ENCODE results near the gene KLHL28. TPM values are rescaled to one million over a fixed set of nuclear protein-coding genes. Genes with fewer than 3 reads are reported as not detected.

The KLHL28 gene
- total RNA-seq, 1 donor from 2014 or later, result 14.3 TPM

DNA sequence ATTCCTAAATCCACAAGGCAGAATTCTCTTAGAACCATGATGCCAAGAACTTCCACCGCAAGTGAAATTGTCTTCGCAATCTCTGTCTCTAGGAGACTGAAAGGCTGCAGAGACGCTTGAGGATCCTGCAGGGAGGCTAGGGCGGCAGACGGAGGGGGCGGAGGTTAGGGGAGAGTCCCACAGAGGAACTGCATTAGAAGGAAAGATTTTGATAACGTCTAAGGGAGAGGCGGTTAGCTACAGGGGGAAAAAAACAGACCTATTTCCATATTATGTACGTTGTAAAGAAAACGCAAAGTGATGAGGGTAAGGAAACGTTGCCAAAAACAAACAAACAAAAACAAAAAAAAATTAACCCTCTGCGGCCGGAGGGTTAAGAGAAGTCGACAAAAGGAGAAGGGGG lies 595 bp downstream of the KLHL28 start:
- peak; percentile 56 for DNase-seq (ENCODE audit: low spot score)
- H3K36me3 Mint-ChIP-seq (ENCODE audit: low read depth, unreplicated experiment), result peaks cover 6% of the 10 kb centered on the region

DNA sequence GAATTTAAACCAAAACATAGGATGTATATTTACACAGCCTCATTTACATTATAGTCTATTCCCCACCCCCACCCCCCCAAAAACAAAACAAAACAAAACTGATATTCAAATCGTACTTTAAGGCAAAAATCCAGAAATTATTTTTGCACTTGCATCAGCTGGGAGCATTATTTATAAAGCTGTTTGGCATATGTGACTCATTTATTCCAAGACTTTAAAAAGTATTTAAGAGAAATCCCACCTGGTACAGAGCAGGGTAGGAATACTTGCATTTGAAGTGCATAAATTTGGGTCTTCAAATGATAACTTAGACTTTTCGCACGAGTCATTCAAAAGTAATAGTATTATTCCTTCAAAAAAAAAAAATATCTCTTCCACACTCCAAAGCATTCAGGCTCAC lies 1.1 kb downstream of the KLHL28 start:
- TF ChIP-seq, protein P1, sequence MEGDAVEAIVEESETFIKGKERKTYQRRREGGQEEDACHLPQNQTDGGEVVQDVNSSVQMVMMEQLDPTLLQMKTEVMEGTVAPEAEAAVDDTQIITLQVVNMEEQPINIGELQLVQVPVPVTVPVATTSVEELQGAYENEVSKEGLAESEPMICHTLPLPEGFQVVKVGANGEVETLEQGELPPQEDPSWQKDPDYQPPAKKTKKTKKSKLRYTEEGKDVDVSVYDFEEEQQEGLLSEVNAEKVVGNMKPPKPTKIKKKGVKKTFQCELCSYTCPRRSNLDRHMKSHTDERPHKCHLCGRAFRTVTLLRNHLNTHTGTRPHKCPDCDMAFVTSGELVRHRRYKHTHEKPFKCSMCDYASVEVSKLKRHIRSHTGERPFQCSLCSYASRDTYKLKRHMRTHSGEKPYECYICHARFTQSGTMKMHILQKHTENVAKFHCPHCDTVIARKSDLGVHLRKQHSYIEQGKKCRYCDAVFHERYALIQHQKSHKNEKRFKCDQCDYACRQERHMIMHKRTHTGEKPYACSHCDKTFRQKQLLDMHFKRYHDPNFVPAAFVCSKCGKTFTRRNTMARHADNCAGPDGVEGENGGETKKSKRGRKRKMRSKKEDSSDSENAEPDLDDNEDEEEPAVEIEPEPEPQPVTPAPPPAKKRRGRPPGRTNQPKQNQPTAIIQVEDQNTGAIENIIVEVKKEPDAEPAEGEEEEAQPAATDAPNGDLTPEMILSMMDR (IDR thresholded peaks at IDR 0.05; ENCODE audit: unreplicated experiment), result no peak
- Mint-ChIP-seq H3K36me3 (ENCODE audit: low read depth, unreplicated experiment) (peaks cover 6% of the 10 kb centered on the region), H3K4me3 (ENCODE audit: unreplicated experiment) (peak overlapping the region; percentile 86), H3K27me3 (ENCODE audit: unreplicated experiment) (peaks cover 8% of the 10 kb centered on the region), H3K27ac (ENCODE audit: unreplicated experiment) (no peak overlapping the region), H3K4me1 (ENCODE audit: unreplicated experiment) (peaks cover 30% of the 10 kb centered on the region), H3K9me3 (ENCODE audit: unreplicated experiment) (no peaks in the 10 kb centered on the region)
- no peak for DNase-seq (ENCODE audit: low spot score)

More for the DNA sequence above, 595 bp downstream of the KLHL28 start:
- Mint-ChIP-seq H3K9me3 (ENCODE audit: unreplicated experiment) (no peaks in the 10 kb centered on the region), H3K4me3 (ENCODE audit: unreplicated experiment) (no peak overlapping the region), H3K27ac (ENCODE audit: unreplicated experiment) (no peak overlapping the region), H3K27me3 (ENCODE audit: unreplicated experiment) (peaks cover 8% of the 10 kb centered on the region), H3K4me1 (ENCODE audit: unreplicated experiment) (peaks cover 30% of the 10 kb centered on the region)
- TF ChIP-seq, protein P1 (IDR thresholded peaks at IDR 0.05; ENCODE audit: unreplicated experiment), result no peak

DNA sequence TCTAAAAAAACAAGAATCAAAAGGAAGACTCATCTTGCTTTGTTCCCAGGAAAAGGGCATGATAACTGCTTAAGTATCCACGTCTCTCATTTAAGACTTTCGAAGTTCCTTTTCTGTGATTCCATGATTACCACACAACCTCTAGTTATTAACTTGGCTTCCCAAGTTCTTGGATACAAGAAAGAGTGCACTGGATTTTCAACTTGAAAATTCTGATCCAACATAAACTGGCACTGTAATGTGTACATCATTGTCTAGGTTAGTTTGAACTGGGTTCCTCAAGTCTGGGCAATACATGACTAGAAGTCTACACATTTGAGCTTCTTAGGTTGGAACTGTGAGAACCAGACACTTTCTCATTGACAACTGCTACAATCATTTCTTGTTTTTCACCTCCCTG lies 1.6 kb downstream of the KLHL28 start:
- Mint-ChIP-seq H3K27ac (ENCODE audit: unreplicated experiment) (no peak overlapping the region), H3K4me3 (ENCODE audit: unreplicated experiment) (peak overlapping the region; percentile 86), H3K27me3 (ENCODE audit: unreplicated experiment) (peaks cover 8% of the 10 kb centered on the region), H3K9me3 (ENCODE audit: unreplicated experiment) (no peaks in the 10 kb centered on the region), H3K4me1 (ENCODE audit: unreplicated experiment) (peaks cover 28% of the 10 kb centered on the region), H3K36me3 (ENCODE audit: low read depth, unreplicated experiment) (peaks cover 6% of the 10 kb centered on the region)
- no peak for DNase-seq (ENCODE audit: low spot score)
- TF ChIP-seq, protein P1 (IDR thresholded peaks at IDR 0.05; ENCODE audit: unreplicated experiment), result no peak

DNA sequence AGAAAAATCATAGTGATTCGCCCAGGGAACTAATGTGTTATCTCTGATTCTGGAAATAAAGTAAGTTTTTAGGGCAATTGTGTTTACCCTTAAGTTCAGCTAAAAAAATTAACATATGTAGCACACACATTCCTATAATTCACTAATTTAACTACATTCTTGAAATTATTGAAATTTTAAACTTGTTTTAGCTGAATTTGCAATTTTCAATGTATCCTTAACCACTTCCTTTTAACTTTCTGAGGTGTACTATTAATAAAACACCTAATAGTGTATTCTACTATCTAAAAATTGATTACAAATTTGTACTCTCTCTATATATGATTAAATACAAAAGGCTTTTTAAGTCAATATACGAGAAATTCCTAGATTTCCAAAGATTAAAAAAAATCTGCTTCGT lies 2.2 kb downstream of the KLHL28 start:
- TF ChIP-seq, protein P1 (IDR thresholded peaks at IDR 0.05; ENCODE audit: unreplicated experiment), result no peak
- Mint-ChIP-seq H3K27ac (ENCODE audit: unreplicated experiment) (peak overlapping the region; percentile 48), H3K4me3 (ENCODE audit: unreplicated experiment) (no peak overlapping the region), H3K36me3 (ENCODE audit: low read depth, unreplicated experiment) (peaks cover 6% of the 10 kb centered on the region), H3K27me3 (ENCODE audit: unreplicated experiment) (peaks cover 8% of the 10 kb centered on the region), H3K9me3 (ENCODE audit: unreplicated experiment) (no peaks in the 10 kb centered on the region), H3K4me1 (ENCODE audit: unreplicated experiment) (peaks cover 22% of the 10 kb centered on the region)
- DNase-seq (ENCODE audit: low spot score), result no peak

DNA sequence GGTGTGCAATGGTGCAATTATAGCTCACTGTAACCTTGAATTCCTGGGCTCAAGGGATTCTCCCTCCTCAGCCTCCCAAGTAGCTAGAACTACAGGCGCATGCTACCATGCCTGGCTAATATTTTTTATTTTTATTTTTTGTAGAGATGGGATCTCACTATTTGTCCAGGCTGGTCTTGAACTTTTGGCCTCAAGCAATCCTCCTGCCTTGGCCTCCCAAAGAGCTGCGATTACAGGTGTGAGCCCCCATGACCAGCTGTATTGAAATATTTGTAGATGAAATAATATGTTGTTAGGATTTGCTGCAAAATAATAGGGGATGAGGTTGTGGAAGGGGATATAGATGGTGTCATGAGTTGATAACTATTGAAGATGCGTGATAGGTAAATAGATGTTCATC lies 4.9 kb downstream of the KLHL28 start:
- no peak overlapping the region for H3K4me3 Mint-ChIP-seq (ENCODE audit: unreplicated experiment)
- TF ChIP-seq, protein P1 (IDR thresholded peaks at IDR 0.05; ENCODE audit: unreplicated experiment), result no peak
- peaks cover 6% of the 10 kb centered on the region for H3K4me1 Mint-ChIP-seq (ENCODE audit: unreplicated experiment)
- no peak for DNase-seq (ENCODE audit: low spot score)
- H3K36me3 Mint-ChIP-seq (ENCODE audit: low read depth, unreplicated experiment), result no peaks in the 10 kb centered on the region
- no peaks in the 10 kb centered on the region for H3K9me3 Mint-ChIP-seq (ENCODE audit: unreplicated experiment)
- no peak overlapping the region for H3K27ac Mint-ChIP-seq (ENCODE audit: unreplicated experiment)
- H3K27me3 Mint-ChIP-seq (ENCODE audit: unreplicated experiment), result no peaks in the 10 kb centered on the region
